ENCODE measurements around the gene SP6. TPM values are rescaled to one million over a fixed set of nuclear protein-coding genes. Genes with fewer than 3 reads are reported as not detected.

The SP6 gene
- total RNA-seq (2014; rRNA removed; shearing (Covaris generic); ENCODE audit: low replicate concordance), result 2.4 and 4.6 TPM in 2 replicates

DNA sequence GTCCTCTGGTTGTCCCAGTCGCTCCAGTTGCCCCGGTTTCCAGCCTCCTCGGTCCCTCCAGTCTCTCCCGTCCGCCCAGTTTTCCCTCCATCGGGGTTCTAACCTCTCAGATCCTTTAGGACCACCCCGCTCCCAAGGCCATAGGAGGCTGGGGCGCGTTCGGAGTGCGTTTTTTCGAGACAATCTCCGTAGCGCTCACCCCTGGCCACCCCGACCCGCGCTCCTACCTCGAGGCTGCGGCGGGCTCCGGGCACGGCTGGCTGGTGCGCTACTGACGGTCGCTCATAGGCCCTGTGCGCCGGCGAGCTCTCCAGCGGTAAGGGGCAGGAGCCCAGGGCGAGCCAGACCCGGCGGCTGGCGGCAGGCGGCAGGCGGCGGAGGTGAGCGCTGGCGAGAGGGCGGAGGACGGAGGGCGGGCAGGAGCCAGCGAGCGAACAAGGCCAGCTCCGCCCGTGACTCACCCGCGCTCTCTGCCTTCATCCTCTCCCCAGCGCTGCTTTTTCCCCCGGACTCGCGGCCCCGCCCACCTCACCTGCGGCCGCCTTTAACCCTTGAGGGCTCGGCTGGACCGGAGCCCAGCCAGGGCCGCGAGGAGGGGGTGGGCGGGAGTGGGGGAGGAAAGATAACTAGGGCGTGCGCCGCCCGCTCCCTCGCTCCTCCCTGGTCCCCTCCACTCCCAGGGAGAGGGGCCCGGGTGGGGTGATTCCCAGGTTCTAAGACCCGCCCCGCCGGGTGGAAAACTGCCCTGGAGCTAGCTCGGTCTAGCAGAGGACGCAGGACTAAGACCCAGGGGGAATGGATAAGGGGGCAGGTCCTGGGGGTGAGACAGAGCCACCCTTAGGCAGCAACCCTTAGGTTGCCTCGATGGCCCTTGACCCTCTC lies at the start of gene SP6:
Gene SP6, minus strand, starts transcription at position 472 of the 882 bp plus-strand sequence. CDS start 2,734 bp downstream, outside the sequence.
- in situ Hi-C loops (cut with HindIII; ENCODE audit: low pct_unique_long_range_greater_than_20kb, low sequenced_read_pairs), result no loop called here

DNA sequence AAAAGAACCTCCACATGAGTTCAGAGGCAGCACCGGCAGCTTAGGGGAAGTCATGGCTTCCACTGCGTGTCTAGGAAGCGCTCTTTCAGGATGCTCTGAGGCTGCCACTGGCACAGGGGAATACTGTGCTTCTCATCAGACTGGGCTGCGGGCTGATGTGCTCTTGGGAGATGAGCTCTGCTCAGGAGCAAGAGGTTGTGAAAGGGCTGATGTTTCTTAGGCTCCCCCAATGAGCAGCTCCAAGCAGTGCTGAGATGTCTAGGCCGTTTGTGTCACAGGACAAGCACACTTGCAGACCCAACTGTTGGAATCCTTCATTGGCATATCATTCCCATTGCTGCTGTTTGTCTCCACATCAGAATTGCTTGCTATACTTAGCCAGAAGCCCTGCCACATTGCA lies 48.7 kb upstream of the SP6 start:
- in situ Hi-C loops (cut with HindIII; ENCODE audit: low pct_unique_long_range_greater_than_20kb, low sequenced_read_pairs), result no loop called here
- DNase-seq (ENCODE audit: low read depth), result no peak

More for the DNA sequence above, at the start of gene SP6:
- DNase-seq (ENCODE audit: low read depth), result peak; percentile 73

DNA sequence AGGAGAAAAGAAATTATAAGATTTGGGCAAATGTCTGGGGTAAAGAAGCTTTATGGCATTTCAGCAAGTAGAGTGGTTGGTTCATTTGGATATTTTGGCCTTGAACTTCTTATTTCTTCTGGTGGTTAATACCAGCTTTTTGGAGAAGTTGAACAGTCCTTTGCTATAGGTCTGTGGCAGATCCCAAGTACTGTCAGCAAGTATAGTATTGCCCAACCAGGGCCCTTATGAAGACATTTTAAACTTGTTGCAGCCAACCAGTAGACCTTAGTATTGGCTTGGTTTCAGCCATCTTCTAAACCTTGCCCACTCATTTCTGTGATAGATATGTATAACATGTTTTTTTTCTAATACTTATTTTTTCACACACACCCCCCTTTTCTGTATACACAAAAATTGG lies 47.3 kb upstream of the SP6 start:
- no peak for DNase-seq (ENCODE audit: low read depth)
- in situ Hi-C loops (cut with HindIII; ENCODE audit: low pct_unique_long_range_greater_than_20kb, low sequenced_read_pairs), result no loop called here

DNA sequence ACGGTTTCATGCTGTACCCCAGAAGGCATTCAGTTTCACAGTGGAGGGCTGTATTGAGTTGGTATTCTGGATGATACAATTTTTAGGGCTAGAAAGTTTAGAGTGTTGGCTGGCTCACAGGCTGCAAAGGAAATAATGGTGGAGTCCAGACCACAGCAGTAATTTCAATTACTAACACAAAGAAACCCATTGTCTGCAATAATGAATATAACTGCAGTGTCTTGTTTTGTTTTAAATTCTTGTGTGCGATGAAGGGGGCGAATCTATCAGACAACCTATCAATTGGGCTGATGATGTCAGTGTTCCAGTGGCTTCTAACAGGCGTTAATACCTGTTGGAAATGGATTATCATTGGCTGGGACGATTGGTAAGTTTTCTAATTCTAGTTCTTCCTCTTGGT lies 46.6 kb upstream of the SP6 start:
- in situ Hi-C loops (cut with HindIII; ENCODE audit: low pct_unique_long_range_greater_than_20kb, low sequenced_read_pairs), result no loop called here
- no peak for DNase-seq (ENCODE audit: low read depth)

DNA sequence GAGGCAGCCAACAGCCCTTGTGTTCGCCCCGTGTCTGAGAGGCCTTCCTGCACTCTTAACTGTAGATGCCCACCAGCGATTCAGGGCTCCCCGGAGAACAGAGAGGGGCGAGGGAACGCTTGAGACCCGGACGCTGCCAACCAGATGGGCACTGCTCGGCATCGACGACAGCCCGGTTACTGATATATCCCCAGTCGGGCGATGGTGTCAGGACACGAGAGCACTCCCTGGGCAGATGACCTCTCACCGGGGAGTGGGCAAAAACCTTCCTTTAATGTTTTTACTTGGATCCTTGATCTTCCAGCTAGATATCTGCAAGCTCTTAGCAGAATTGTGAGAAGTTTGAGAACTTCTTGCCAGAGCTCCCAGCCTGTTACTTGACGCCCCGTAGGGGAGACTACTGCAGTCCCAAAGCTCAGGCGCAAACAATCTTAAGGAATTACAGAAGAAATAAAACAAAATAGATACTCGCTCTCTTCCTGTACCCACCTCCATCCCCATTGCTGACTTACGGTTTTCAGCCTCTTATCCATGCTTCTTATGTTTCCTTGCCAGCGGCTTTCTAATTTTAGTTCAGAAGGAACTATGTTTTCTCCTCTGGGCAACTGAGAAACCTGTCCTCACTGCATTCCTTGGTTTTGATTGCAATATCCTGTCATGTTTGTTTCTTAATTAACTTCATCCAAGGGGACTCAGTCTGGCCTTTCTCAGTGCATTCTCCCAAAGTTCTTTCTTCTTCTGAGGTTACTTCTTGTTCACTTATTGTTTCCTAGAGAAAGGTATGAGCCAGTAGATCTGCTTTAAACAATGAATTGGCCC lies 45.9 kb upstream of the SP6 start:
- DNase-seq (ENCODE audit: low read depth), result no peak
- in situ Hi-C loops (cut with HindIII; ENCODE audit: low pct_unique_long_range_greater_than_20kb, low sequenced_read_pairs), result no loop called here

DNA sequence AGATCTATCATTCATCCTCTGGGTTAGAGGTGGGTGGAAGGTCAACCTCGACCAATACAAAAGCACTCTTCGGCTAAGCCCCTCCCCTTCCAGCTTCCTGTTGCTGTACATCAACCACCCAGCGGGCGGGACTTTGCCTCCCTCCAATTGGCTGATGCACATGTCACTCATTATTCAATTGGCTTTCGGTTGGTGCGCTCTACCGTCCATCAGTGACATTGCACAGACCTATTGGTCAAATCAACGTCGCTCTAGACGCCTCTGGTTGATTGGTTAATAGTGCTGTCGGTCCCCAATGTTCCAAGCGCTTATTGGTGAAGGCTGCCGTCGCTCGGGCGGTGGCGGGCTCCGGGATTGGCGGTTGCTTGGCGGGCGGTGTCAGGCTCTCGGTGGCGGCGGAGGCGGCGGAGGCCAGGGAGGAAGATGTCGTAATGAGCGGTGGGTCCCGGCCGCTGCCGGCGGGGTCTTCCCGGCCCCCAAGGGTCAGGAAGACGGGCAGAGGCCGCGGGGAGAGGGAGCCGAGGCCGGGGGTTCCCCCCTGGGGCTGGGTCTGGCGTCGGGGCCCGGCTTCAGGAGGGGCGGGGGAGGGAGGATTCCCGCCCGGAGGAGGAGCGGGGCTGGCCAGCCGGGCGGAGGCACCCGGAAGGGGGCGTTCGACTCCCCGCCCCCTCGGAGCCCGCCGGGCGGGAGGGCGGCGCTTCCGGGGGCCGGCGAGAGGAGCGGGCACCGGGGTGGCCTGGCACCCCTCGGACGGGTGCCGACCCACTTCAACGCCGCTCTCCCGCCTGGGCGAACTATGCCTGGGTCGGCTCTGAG lies 45.1 kb upstream of the SP6 start, which contains the start of gene SP2:
Gene SP2, plus strand, starts transcription at position 381 of the 816 bp plus-strand sequence. Its CDS starts 51 bp downstream, at position 432.
- in situ Hi-C loops (cut with HindIII; ENCODE audit: low pct_unique_long_range_greater_than_20kb, low sequenced_read_pairs), result no loop called here
- DNase-seq (ENCODE audit: low read depth), result peak; percentile 100

DNA sequence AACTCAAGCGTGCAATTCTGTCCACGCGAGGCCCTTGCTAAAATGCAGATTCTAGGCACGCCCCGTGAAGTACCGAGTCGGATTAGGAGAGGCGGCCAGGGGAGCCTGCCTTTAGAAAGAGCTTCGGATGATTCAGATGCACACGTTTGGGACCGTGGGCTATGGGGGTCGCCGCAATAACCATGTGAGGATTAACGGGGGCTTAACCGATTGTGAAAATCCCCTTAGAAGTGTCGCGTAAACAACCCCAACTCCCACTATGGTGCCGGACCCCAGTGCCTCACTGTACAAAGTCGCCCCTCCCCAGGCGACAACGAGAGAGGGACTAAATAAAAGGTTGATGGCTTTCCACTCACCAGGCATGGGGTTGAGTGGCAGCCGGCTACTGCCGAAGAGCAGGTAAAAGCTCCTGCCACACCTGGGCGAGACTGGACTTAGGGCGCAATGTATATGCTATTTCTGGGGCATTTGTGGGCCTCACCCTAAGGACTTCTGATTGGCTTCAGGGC lies 44.4 kb upstream of the SP6 start:
- in situ Hi-C loops (cut with HindIII; ENCODE audit: low pct_unique_long_range_greater_than_20kb, low sequenced_read_pairs), result no loop called here
- no peak for DNase-seq (ENCODE audit: low read depth)

DNA sequence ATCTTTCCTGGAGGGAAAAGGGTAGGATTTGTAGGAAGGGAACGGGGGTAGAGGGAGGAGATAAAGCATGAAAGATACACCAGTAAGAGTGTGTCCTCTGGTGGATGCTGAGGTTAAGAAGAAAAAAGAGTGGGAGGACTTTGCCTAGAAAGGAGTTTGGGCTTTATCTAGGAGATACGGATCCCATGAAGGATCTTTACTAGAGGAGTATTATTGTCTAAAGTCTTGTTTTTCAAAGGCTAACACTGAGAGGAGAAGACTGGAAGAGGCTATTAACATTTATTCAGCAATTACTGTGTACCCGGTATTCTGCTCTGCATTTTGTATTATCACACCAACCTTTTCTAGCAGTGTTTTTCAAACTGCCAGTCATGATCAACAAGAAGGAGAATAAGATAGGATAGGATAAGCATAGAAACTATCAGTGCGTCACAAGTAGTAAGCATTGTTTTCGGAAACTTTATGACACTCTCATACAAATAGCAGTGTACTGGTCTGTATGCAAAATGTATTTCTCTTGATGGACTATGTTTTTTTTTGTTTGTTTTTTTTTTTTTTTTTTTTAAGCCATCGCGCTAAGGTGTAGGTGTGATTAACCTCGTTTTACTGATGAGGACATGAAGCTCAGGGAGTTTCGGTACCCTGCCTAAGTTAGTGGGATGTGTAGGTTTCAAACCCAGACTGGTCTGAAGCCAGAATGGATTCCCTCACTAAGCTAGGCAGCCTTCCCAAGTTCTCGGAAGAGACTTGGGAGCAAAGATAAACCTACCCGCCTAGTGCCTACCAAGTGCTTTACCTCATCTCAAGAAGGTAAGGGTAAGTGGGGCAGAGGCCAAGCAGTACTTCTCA lies 43.8 kb upstream of the SP6 start:
- DNase-seq (ENCODE audit: low read depth), result no peak
- in situ Hi-C loops (cut with HindIII; ENCODE audit: low pct_unique_long_range_greater_than_20kb, low sequenced_read_pairs), result no loop called here

DNA sequence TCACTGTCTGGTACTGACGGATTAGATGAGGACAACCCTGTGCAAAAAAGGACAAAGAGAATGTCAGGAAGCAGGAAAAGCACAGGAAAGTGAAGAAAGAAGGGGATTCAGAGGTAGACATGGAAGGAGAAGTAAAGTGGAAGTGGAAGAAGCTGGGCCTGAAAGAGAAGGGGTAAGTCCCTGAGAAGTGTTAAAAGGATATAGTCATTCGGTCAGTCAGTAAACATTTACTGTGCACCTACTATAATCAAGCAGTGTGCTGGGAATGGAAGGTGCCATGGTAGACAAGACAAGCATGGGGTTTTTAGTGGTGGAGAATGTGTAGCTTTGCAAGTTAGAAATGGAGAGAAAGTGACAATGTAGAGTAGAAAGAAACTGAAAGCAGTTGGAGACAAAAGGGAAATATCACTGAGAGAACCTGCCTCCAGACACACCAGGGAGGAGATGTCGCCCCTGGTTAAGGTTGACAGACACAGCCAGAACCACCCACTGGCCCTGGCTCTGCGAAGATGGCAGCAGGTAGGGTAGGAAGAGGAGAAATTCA lies 40.7 kb upstream of the SP6 start:
- no peak for DNase-seq (ENCODE audit: low read depth)
- in situ Hi-C loops (cut with HindIII; ENCODE audit: low pct_unique_long_range_greater_than_20kb, low sequenced_read_pairs), result no loop called here

DNA sequence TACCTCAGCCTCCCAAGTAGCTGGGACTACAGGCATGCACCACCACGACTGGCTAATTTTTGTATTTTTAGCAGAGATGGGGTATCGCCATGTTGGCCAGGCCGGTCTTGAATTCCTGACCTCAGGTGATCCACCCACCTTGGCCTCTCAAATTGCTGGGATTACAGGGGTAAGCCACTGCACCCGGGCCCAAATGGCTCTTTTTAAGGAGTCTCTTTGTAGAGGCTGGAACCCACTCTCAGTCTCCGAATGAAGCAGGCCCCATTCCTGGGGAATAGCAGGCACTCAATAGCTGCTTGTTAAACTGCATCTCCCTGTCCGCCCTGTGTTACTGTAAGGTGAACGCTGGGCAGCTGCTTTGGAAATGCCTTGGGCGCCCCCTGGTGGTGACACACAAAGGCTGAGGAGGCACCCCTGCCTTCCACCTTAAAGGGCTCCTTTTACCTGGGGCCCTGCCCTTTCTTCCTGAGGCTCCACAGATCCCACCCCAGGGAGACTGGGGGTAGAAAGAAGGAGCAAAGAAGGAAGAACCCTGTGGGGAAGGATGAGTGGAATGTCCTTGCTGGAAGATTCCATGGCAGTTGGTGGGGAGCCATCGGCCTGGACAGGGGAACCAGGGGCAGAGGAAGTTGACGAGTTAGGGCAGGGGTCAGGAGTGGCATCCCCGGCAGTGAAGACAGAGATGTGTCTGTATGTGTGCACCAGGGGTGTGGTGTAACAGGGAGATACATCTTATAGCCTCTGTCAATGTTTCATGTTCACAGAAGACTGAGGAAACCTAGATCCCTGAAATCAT lies 39.0 kb upstream of the SP6 start:
- in situ Hi-C loops (cut with HindIII; ENCODE audit: low pct_unique_long_range_greater_than_20kb, low sequenced_read_pairs), result no loop called here
- DNase-seq (ENCODE audit: low read depth), result peak; percentile 67

DNA sequence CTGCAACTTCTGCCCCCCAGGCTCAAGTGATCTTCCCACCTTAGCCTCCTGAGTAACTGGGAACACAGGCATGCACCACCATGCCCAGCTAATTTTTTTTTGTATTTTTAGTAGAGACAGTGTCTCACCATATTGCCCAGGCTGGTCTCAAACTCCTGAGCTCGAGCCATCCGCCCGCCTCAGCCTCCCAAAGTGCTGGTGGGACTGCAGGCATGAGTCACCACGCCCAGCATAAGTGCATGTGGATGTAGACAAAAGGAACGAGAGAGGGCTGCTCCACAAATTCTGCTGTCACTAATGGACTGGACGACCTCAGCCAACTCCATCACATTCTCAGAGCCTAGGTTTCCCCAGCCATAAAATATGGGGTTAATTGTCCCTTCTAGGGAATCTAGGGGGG lies 37.3 kb upstream of the SP6 start:
- in situ Hi-C loops (cut with HindIII; ENCODE audit: low pct_unique_long_range_greater_than_20kb, low sequenced_read_pairs), result no loop called here
- no peak for DNase-seq (ENCODE audit: low read depth)

DNA sequence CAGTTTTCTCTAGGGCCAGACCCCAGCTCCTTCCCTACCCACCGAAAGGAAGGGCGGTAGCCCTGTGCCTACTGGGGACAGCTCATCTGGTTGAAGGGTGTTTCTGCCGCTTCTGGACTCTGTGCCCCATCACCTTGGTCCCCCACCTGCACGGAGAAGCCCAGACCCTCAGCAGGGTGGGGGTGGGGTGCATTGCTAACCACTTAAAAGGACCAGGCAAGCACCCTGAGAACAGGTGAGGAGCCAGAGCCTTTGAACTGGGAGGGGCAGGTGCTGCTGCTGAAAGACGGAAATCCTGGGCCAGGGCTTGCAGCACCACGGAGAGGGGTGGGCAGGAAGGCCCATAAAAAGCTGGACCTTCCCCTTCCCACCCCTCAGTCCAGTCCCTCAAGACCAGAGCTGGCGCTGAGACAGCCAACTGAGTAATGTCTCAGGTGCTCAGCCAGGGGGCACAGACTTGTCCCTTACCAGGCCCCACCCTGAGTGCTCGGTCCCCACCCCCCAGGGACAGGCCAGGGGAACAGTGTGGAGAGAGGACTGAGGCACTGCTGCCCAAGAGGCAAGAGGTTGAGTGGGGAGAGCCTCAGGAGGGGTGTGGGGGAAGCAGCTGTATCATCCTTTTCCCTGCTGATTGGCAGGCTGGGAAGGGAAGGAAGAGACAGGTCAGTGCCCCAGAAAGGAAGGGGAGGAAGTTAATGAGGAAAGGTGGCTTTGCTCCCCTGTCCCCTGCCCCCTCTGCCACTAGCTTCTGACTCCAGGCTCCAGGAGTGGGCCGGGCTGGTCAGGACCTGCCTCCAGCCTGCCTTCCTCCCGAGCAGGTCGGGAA lies 34.2 kb upstream of the SP6 start:
- no peak for DNase-seq (ENCODE audit: low read depth)
- in situ Hi-C loops (cut with HindIII; ENCODE audit: low pct_unique_long_range_greater_than_20kb, low sequenced_read_pairs), result no loop called here

DNA sequence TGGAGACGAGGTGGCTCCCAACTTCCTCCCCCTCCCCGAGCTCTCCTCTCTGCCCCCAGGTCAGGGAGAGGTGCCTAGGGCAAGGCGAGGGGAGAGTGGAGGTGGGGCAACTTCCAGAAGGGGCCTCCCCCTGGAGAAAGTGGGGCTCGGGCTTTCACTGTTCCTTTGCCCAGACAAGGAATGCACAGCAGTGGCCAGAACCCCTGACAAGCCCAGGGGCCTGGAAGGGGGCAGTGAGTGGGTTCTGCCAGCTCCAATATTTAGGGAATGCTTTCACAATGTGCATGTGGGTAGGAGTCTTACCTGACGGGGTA lies 33.4 kb upstream of the SP6 start:
- in situ Hi-C loops (cut with HindIII; ENCODE audit: low pct_unique_long_range_greater_than_20kb, low sequenced_read_pairs), result no loop called here

DNA sequence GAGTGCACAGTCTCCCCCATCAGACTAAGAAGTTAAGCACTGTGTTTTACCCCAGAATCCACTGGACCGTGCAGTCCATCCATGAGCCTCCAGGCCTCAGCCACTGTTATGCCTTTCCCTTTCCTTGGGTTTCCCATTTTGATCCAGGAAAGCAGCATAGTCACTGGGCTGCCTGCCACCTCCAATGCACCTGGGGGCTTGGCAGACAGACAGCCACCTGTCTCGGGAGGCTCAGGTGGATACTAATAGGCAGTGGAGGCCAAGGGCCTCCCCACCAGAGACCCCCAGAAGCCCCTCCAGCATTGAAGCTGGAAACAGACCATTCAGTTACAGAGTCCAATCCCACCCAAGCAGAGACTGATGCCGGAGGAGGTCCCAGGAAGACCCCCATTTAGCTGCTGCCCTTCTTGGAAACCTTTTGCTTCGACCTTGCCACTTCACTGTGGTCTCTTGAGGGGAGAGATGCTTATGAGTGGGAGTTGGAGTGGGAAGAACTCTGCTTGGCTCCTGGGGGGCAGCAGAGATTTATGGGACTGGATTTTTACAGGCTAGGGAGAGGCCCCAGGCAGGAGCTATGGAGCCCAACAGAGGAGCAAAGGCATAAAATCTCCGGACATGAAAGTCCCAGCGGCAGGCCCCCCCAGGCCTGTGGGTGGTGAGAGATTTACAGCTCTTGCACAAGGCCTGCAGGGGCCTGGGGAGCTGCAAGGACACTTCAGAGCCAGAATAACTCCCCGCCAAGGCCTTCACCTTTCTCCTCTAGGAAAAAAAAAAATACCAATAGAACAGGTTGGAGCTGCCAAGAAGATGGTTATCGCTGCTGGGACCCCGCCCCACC lies 32.8 kb upstream of the SP6 start:
- no peak for DNase-seq (ENCODE audit: low read depth)
- in situ Hi-C loops (cut with HindIII; ENCODE audit: low pct_unique_long_range_greater_than_20kb, low sequenced_read_pairs), result no loop called here

More for the DNA sequence above, 33.4 kb upstream of the SP6 start:
- DNase-seq (ENCODE audit: low read depth), result no peak
